GM18907 (cell line): ENCODE measurements around the gene SKA2.
"Not testable (repeated sequence)": the region's sequence is repeated elsewhere in the genome, so short reads cannot be mapped to it uniquely, and the experiment has no call there.

ENCODE experiments used
- ATAC-seq: cut with Tn5 transposase; IDR thresholded peaks from one replicate; pipeline ENCODE4 v1.9.1; 2021; ENCODE audit warnings: mild to moderate bottlenecking, moderate library complexity; ENCODE audit not compliant: unreplicated experiment

Gene SKA2, protein sequence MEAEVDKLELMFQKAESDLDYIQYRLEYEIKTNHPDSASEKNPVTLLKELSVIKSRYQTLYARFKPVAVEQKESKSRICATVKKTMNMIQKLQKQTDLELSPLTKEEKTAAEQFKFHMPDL

DNA sequence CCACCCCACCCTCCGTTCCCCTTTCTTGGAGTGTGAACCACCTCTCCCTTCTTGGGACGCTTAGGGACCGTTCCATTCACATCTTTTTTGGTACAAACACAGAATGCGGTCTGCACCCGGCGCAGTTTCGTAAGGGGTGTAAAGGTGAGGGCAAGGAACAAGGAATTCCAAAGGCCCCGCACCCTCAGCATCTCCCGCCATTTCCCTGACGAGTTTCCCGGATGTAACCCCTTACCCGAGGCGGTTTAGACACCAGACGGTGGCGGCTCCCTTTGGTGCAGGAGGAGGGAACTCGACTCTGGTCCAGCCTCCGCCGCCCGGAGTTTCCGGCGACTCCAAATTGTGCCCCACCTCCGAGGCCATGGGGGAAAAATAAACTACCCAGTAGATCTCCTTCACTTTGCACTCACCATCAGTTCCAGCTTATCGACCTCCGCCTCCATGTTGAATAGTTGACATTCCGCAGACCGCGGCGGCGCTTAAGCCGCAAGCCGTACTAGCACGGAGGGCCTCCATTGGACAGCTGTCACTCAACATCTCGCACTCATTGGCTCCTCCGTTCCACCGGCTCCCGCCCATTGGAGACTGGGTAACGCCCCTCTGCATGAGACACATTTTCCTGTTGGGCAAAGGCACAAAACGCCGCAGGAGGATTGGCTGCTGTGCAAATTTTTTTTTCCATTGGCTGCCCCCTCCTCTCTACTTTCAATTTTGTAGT, at the start of gene SKA2:
Gene SKA2, minus strand, starts transcription at position 466 of the 718 bp plus-strand sequence. Its CDS starts 23 bp downstream, at position 443.
- ATAC-seq = peak; percentile 83

DNA sequence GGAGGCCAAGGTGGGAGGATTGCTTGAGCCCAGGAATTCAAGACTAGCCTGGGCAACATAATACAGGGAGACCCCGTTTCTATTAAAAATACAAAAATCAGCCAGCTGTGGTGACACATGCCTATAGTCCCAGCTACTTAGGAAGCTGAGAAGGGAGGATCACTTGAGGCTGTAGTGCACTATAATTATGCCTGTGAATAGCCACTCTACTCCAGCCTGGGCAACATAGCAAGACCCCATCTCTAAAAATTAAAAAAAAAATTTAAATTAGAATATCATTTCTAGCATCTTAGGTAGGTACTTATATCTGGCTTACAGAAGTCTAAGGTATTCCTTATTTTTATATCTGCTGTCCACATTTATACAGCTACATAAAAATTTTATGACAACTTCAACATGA, 47.3 kb upstream of the SKA2 start:
- ATAC-seq = no peak

DNA sequence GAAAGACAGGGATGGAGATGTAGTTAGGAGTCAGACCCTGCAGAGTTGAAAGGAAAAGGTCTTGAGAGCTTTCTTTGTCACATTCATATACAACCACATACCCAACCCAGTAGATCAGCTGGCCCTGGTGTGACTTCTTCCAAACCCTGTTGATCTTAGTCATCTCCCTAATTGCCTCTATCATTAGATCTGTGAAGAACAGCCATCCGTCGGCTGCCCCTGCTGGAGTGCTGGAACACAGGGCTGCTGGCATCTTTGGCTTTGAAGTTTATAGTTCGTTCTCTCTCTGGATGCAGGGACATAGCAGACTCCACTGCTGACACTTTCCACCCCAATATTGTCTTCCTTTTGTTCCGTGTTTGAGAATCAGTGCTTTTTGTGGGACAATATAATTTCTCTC, 44.4 kb upstream of the SKA2 start:
- no peak for ATAC-seq

DNA sequence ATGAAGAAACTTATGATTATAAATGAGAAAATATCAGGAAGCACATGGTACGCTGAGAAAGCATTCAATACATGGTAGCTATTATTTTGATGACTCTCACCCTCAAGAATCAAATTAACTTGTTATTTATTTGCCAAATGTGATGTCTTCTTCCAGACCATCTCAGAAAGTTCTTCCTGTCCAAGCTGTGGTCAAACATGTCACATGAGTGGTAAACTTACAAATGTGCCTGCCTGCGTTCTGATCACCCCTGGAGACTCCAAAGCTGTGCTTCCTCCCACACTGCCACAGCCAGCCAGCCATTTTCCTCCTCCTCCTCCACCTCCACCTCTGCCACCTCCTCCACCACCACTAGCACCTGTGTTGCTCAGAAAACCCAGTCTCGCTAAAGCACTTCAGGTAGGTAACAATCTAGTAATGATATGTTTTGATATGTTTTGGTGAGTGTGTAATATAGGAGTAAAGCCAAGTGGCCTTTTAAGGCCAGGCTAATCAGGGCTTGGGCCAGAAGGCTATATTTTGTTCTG, 38.4 kb upstream of the SKA2 start:
- ATAC-seq = no peak

DNA sequence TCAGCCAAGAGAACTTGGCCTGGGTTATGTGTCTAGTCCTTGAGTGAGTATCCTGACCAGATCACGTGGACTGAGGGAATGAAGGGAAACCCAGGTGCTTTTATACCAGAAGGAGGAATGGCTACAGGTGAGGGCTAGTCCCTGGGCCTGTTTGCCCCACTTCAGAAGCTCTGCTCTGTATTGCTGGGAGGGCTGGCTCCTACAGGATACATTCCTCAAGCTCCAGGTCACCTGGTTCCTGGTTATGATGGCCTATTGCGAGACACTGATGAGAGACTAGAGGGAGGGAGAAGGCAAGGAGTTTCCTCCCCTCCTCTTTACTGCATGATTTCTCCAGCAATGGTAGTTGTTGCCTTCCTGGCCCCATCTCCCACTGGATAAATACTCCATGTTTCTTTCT, 35.8 kb upstream of the SKA2 start:
- no peak for ATAC-seq

DNA sequence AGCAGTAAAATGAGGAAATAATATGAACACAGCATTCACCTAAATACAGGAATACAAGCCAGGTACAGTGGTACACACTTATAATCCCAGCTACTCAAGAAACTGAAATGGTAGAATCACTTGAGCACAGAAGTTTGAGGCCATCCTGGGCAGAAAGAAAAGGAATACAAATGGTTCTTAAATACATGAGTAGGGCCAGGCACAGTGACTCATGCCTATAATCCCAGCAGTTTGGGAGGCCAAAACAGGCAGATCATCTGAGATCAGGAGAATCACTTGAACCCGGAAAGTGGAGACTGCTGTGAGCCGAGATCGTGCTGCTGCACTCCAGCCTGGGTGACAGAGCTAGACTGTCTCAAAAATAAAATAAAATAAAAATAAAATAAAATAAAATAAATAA, 31.9 kb upstream of the SKA2 start:
- ATAC-seq = no peak

DNA sequence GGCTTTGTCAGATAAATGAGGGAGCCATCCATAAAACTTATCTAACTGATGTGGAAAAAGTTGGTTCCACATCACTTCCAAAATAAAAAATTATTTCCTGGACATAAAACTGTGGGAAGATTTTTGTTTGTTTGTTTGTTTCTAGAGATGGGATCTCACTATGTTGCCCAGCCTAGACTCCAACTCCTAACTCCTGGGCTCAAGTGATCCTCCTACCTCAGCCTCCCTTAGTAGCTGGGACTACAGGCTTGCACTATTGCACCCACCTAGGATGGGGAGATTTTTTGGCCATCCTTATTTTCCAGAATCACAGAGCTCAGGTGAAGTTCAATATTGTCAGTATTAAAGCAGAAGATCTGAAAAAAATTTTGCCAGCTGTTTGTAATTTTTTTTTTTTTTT, 31.0 kb upstream of the SKA2 start:
- ATAC-seq = no peak

DNA sequence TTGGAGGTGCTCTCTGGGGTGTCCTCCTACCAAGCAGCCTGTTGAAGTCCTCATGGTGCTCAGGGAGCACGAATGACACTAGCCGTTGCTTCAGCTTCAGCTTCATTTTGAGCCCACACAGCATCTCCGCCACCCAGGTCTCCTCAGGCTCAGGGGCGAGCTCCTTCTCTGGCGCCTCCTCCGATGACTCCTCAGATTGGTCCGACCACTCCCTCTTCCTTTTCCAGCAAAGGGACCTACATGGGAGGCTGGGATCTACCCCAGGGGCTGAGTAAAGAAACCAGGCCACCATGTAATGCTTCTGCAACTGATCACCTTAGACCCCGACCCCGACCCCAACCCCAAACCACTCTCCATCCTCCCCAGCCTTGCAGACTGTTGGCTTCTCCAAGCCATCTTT, 26.5 kb upstream of the SKA2 start:
- ATAC-seq = no peak

DNA sequence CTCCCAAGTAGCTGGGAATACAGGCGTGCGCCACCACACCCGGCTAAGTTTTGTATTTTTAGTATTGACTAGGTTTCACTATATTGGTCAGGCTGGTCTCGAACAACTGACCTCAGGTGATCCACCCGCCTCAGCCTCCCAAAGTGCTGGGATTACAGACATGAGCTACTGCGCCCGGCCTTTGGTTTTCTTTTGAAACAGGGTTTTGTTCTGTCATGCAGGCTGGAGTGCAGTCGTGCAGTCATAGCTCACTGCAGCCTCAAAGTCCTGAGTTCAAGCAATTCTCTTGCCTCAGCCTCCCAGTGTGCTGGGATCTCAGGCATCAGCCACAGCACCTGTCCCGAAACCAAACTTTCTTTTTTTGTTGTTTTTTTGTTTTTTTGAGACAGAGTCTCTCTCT, 25.6 kb upstream of the SKA2 start:
- ATAC-seq = no peak

DNA sequence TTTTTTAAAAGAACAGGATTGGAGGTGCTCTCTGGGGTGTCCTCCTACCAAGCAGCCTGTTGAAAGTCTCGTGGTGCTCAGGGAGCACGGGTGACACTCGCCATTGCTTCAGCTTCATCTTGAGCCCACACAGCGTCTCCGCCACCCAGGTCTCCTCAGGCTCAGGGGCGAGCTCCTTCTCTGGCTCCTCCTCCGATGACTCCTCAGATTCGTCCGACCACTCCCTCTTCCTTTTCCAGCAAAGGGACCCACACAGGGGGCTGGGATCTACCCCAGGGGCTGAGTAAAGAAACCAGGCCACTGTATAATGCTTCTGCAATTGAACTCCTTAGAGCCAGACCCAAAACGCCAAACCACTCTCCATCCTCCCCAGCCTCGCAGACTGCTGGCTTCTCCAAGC, 24.6 kb upstream of the SKA2 start:
- not testable (repeated sequence) for ATAC-seq

DNA sequence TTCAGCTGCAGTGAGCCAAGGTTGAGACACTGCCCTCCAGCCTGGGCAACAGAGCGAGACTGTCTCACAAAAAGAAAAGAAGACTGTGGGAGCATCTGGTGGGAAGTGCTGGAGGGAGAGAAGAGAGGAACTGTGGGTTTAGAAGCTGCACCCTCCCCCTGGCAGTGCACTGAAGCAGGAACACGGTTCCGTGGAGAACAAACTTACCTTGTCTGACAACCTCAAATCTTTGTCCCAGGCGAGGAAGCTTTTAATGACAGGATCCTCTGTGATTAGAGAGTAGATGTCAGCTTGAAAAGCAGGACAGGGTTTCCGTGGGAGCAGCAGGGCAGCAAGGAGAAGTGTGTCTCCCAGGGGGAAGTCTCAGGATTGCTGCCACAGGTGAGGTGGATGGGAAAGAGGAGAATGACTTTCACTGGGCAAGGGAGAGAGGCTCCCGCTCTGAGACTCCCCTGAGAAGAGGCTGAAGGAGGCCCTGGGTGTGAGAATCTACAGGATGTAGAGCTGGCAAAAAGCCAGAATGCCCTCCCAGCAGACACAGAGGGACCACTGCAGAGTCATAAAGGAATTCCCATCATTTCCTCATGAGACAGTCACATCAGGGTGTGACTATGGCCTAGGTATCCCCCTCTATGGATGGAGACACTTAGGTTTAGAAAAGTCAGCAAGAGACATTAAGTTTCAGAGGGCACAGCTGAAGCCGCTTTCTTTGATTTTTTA, 23.4 kb upstream of the SKA2 start:
- no peak for ATAC-seq

DNA sequence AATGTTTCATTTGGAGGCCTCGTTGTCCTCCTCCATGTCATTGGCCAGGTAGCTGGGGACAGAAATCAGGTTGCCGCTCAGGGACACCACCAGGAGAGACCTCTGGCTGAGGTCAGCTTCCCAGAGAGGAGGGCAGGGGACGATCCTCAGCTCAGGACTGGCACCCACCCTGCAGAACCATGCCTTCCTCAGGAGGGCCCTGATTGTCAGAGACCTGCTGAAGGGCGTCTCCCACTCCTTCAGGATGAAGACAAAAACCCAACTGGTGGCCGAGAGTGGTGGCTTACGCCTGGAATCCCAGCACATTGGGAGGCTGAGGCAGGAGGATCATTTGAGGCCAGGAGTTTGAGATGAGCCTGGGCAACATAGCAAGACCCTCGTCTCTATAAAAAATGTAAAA, 20.1 kb upstream of the SKA2 start:
- no peak for ATAC-seq

DNA sequence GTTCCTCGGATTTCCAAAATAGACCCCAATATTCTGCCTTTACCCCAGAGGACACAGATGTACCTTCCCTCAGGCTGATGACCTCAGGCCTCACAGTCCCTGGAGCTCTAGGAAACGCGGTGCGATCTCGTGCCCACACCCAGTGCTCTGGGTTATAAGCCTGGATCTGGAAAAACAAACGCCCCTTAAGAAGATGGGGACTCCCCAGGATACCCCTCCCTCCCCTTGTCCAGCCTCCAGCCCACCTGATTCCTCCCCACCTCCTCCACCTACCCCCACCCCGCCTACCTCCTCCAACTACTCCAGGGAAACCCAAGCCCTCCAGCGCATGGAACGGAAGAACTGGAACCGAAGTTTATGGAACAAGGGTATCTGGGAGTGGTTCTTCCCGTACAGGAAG, 19.7 kb upstream of the SKA2 start:
- ATAC-seq = no peak

DNA sequence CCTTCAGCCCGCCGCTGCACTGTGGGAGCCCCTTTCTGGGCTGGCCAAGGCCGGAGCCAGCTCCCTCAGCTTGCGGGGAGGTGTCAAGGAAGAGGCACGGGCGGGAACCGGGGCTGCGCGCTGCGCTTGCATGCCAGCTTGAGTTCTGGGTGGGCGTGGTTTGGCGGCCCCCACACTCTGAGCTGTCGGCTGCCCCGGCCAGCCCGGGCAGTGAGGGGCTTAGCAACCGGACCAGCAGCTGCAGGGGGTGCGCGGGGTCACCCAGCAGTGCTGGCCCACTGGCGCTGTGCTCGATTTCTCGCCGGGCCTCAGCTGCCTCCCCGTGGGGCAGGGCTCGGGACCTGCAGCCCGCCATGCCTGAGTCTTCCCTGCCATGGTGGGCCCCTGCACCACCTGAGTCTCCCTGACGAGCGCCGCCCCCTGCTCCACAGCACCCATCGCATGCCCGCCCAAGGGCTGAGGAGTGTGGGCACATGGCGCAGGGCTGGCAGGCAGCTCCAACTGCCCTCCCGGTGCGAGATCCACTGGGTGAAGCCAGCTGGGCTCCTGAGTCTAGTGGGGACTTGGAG, 17.5 kb upstream of the SKA2 start:
- ATAC-seq = no peak

DNA sequence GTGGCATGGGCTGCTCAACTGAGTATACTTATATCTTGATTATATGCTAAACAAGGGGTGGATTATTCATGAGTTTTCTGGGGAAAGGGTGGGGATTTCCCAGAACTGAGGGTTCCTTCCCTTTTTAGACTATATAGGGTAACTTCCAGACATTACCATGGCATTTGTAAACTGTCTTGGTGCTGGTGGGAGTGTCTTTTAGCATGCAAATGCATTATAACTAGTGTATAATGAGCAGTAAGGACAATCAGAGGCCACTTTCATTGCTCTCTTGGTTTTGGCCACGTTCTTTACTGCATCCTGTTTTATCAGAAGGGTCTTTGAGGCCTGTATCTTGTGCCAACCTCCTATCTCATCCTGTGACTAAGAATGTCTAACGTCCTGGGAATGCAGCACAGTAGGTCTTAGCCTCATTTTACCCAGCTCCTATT, 12.6 kb upstream of the SKA2 start:
- no peak for ATAC-seq

DNA sequence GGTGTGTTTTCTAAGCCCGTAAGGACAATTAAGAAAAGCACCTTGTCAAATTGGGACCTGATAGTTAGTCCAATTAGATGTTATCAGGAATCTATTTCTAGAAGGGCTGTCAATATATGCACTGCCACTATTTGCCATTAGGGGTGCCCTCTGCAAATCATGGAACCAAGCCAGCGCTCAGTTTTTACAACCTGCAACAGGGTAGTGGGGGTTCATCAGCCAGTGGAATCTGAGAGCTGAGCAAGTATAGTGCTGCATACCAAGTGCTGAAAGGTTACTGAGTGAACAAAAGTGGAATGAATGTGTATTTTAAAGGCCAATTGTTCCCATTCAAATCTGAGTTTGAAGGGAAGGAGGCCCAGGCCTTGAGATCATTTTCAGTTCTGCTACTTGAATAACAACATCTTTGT, 11.0 kb upstream of the SKA2 start:
- ATAC-seq = no peak

DNA sequence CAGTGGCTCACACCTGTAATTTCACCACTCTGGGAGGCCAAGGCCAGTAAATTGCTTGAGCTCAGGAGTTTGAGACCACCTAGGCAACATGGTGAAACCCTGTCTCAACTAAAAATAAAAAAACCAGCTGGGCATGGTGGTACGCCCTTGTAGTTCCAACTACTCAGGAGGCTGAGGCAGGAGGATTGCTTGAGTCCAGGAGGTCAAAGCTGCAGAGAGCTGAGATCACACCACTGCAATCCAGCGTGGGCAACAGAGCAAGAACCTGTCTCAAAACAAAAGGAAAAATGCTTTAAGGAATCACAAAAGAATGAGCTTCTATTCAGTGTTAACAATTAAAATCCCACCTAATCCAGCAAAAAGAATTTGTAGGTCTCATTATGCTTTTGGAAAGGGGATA, 6.5 kb upstream of the SKA2 start:
- ATAC-seq = no peak

DNA sequence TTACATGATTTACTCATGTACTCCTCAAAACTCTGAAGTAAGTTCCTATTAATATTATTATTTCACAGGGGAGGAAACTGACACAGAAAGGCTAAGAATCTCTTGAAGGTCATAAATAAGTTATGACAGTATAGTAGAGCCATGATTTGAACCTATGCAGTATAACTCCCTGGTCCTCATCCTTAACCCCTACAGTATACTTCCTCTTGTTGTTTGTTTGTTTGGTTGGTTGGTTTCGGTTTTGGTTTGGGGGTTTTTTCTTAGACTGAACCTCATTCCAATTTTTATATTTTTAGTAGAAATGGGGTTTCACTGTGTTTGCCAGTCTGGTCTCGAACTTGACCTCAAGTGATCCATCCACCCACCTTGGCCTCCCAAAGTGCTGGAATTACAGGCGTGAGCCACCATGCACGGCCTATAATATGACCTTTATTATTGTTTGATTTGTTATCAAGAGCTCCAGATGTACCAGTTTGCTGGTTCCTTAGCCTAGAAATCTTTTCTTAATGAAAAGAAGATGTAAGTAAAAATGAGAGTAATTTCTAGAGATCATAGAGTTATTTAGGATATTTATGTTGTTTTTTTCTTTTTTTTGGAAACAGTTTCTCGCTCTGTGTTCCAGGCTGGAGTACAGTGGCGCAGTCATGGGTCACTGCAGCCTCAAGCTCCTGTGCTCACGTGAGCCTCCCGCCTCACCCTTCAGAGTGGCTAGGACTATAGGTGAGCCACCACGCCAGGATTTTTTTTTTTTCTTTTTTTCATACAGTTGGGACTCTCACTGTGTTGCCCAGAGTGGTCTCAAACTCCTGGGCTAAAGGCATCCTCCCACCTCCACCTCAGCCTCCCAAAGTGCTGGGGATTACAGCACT, 5.4 kb upstream of the SKA2 start:
- ATAC-seq = no peak

DNA sequence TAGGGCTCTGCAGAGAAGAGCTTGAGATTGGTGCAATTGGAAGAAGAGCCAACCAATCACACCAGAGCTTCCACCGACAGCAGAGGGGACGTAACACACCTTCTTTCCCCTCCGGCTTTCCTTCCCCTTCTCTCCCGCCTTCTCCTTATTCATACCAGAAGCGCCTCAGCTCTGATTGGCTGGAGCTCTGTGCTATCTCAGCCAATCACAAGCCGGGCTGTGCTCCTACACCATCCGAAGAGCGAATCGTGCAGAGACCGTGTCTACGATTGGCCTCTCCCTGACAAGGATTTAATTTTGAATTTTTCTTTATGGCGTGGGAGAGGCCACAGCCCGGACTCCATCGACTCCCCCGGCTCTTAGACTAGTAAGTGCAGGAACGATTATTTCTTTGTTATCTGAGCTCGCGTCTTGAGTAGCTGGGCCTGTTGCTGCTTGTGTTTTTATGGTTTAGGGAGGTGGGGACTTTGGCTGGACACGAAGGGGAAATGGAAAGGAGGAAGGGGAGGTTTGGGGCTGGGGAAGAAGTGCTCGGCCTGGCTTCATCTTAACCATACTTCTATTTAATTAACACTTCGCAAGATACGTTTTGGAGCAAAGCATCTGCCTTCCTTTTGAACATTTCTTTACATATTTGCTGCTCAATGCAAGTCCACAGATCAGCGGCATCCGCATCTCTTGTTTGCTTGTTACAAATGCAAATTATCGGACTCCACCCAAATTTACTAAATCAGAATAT, 622 bp upstream of the SKA2 start, which contains the start of gene PRR11:
Gene PRR11, plus strand, starts transcription at position 308 of the 739 bp plus-strand sequence. CDS start 14,007 bp downstream, outside the sequence.
- ATAC-seq = peak; percentile 86

DNA sequence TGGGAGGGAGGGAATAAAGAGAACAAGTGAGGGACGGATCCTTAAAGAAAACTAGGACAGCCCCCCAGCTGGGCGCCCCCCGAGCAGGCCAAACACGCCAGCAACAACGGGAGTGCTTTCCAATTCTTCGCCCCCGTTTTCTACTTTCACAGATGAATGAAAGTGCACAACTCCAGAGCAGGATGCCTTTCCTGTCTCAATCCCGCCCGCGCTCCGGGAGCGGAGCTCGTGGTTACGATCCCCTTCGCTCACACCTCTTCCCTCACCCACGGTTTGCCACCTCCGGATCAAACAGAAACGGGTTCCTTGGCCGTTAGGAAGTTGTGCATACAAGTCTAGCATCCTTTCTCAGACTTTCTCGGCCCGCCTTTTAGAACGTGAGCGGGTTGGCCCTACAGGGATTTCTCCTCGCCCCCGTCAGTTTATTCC, 680 bp downstream of the SKA2 start:
- ATAC-seq = peak; percentile 0
